HTR-8/SVneo (cell line): Measurements from ENCODE around the gene MICB.
"Not testable (repeated sequence)": the region's sequence is repeated elsewhere in the genome, so short reads cannot be mapped to it uniquely, and the experiment has no call there.

ENCODE experiments used
- DNase-seq: peaks from one replicate; pipeline ENCODE4 v3.0.0; 2011; ENCODE audit warnings: low spot score, mixed read lengths; ENCODE audit not compliant: insufficient read length
- FAIRE-seq: peaks from 2 replicates; lab custom pipeline; 2011; peaks lifted over from hg19 to GRCh38; lab: Jason Lieb, UNC

Gene MICB

GRCh38 chr6:31473780-31474761, 23.9 kb upstream of the MICB start:
- DNase-seq, result no peak
- FAIRE-seq, result no peak

- DNase-seq (no peak), FAIRE-seq (peak; percentile 36)
Measured at GRCh38 chr6:31474871-31475286, 23.1 kb upstream of the MICB start.

DNA sequence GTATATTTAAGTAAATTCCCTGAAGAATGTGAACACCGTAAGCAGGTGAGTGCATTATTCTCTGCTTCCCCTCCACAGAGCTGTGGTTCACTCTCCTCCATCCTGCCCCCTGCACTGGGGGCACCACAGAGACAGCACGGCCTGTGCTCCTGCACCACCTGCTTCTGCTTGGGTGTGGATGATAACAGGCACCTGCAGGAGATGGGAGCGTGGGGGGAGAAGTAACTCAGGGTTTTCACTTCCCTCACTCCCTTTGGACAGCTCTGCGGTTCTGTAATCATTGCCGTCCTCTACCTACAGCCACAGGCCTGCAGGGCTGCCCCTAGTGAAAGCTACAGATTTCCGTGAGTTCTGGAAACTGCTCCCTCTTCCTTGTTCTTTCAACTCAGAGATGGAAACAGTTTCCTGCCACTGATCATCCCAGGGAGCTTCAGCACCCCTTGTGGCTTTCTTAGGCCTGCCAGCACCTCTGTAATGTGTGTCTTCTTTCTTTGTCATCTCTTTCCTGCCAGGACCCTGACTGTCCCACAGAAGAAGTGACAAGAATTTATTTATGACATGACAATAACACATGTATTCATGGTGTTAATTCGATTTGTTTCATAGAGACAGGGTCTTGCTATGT, 21.3 kb upstream of the MICB start:
- DNase-seq (no peak), FAIRE-seq (no peak)

- FAIRE-seq, result no peak
Measured at GRCh38 chr6:31477521-31477920, 20.4 kb upstream of the MICB start.

DNA sequence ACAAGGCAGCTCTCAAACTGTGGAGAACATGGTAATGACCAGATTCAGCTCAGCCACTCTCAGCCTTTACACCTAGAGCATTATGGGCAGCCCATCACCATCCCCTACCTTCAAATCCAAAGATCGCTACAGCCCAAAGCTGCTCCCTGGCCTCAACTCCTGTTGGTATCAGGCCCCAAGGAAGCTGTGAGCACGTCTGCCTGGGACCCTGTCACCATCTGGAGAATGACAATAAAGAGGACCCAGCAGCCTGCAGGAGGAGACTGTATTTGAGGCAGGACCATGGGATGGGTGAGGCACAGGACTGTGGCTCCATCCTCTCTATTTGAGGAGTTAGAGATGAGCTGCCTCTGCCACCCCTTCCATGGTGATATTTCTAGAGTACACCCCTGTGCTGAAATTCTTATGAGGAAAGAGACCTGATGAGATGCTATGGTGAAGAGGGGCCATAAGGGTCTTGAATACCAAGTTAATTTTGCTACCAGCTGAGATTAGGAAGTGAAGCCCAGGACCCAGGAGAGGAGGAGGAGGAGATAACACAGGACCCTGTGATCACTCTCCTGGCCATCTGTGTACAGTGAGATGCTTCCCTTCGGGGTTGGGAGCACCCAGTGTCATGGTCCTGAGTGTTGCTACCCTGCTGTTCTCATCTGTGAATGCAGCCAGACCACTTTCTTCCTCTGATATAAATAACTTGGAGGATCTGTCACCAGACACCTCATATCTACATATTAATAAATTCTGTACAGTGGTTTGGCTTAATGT, 19.6 kb upstream of the MICB start:
- no peak for FAIRE-seq

More at GRCh38 chr6:31477521-31477920, 20.4 kb upstream of the MICB start:
- DNase-seq, result no peak

GRCh38 chr6:31479151-31479932, 18.6 kb upstream of the MICB start:
- DNase-seq (no peak), FAIRE-seq (no peak)

More for the DNA sequence above, 19.6 kb upstream of the MICB start:
- no peak for DNase-seq

- DNase-seq (no peak), FAIRE-seq (no peak)
Measured at GRCh38 chr6:31479933-31480535, 17.9 kb upstream of the MICB start.

DNA sequence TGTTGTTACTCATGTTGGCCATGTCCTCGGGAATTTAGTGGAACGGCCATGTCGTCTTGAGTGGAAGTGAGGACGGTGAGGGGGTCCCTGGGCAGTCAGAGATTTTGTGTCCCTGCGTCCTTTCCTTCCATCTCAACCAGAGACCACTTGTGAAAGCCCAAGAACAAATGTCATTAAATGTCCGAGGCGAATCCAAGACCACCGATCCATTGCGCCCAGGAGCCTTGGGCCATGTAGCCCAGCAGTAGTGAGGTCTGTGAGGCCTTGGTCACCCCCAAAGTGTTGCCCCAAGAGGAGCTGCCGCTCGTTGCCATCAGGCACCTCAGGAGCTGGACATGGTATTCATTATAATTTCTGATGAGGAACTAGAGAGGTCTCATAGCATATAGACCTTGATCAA, 17.4 kb upstream of the MICB start:
- DNase-seq, result no peak
- FAIRE-seq, result no peak

DNA sequence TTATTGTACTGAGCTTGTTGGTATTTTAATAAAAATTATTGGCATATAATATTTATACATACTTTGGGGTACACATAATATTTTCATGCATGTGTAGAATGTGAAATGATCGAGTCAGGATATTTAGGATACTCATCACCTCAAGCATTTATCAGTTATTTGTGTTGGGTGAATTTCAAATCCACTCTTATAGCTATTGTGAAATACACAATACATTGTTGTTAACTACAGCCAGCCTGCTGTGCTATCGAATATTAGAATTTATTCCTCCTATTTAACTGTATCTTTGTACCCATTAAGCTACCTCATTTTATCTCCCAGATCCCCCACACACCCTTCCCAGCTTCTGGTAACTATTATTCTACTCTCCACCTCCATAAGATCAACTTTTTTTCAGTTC, 14.6 kb upstream of the MICB start:
- no peak for FAIRE-seq
- no peak for DNase-seq

DNA sequence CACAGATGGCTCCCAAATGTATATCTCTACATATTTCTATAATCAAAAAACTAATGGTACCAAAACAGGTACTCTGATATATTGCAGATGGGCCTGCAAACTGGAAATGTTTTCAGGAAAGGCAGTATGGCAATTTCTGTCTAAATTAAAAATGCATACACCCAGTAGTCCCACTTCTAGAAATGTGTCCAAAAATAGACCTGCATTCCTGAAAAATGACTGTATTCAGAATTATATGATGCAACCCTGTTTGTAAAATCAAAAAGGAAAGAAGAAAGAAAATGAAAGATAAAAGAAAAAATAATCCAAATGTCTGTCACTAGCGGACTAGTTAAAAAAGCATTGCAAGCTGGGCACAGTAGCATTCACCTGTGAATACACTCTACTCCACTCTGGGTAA, 12.9 kb upstream of the MICB start:
- no peak for FAIRE-seq
- no peak for DNase-seq

DNA sequence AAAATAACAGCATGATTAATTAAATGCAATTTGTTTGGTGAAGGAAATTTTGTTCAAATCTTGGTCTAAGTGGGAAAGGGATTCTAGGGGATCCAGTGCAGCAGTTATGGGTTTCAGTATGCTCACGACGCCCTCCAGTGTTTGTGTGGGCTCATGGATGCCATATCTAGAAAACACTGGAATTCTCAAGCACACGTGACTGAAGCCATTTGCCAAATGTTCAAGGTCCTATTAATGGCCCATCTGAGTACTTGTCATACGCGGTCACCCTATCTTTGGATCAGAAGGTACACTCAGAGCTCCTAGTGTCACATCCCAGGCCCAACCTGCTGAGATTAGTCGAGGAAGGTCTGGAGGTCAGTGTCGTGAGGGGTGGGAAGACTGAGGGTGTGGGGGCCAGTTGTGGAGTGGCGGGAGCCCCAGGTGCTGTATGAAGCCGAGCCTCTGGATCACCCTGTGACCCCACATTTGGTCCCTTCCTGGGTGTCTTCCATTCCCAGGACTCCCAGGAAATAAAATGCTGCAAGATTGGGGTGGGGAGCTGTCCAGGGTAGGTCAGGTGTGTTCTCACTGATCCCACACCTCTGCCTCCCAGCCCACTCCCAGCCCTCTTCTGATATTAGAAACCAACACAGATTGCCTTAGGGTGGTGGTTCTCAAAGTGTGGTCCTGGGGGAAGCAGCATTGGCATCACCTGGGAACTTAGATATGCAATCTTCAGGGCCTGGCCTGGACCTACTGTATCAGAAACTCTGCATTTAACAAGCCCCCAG, 11.7 kb upstream of the MICB start:
- DNase-seq, result not testable (repeated sequence)
- FAIRE-seq, result peak; percentile 49

DNA sequence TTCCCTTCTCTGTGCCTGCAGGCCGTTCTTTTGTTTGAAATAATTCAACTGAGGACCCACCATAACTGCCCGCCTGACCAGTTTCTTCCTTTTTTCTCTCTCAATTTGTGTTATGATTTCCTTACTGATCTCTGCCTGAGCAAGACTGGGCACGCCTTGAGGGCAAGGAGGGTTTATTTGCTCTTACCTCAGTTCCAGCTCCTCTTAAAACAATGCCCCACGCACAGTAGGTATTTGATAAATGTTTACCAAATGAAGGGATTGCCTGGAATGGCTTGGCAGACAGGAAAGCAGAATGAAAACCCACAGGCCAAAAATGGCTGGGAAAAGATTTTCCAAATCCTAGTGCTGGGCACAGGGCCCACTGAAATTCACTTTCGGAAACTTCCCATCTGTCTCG, 10.3 kb upstream of the MICB start:
- DNase-seq, FAIRE-seq: not testable (repeated sequence)

GRCh38 chr6:31489086-31489485, 8.9 kb upstream of the MICB start:
- no peak for FAIRE-seq
- no peak for DNase-seq

- FAIRE-seq, result no peak
- DNase-seq, result no peak
Measured at GRCh38 chr6:31490115-31490873, 7.7 kb upstream of the MICB start.

DNA sequence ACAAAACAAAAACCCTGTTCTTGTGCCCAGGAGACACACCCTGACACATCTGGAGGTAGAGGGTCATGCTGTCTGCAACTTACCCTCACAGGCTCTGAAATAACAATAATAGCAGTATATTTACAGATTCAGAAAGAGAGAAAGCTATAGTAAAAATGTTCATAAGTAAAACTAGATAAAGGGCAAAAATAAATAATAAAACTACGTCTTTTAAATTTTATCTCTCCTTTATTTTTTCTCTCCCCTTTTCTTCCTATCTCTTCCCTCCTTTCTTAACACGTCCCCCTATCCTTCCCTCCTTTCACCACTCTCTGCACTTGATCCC, 4.4 kb upstream of the MICB start:
- not testable (repeated sequence) for DNase-seq, FAIRE-seq

GRCh38 chr6:31493875-31494694, 3.9 kb upstream of the MICB start:
- DNase-seq (peak; percentile 67), FAIRE-seq (peak; percentile 33)

DNA sequence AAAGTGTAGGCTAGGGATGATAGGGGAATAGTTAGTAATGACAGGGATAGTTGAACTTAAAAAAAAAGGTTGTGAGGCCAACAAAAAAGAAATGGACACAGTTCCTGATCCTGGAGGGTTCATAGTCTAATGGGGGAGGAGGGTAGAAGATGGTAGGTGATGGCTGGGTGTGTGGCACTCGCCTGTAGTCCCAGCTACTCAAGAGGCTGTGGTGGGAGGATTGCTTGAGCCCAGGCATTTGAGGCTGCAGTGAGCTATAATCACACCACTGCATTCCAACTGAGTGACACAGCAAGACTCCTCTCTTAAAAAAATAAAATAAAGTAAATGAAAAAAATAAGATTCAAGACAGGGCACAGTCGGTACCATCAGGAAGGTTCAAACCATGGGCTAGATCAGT, 2.4 kb upstream of the MICB start:
- DNase-seq (no peak), FAIRE-seq (peak; percentile 81)
